ENCODE results near the gene BCL11B. TPM values are rescaled to one million over a fixed set of nuclear protein-coding genes. Genes with fewer than 3 reads are reported as not detected.

The BCL11B gene
- total and polyA plus RNA-seq, 5 donors from 2014 or later: 5.3 to 210 (median 5.6) TPM

- no peak for DNase-seq
- no peaks in the 10 kb centered on the region for H3K27me3 ChIP-seq (ENCODE audit: control insufficient read depth, insufficient read depth, low read length)
- Mint-ChIP-seq H3K27me3 (no peaks in the 10 kb centered on the region), H3K9me3 (no peaks in the 10 kb centered on the region), H3K4me3 (no peak overlapping the region), H3K4me1 (peaks cover 0 to 22% (median 7%) of the 10 kb centered on the region in 4 donors), H3K36me3 (peaks cover 8% of the 10 kb centered on the region), H3K27ac (peak overlapping the region in 2 of 3 donors; percentile 10 to 48)
- ATAC-seq (ENCODE audit: low read depth in 2 of 2): no peak
- H3K4me1 ChIP-seq (ENCODE audit: control insufficient read depth, insufficient read depth, low read length, poor library complexity, severe bottlenecking): no peaks in the 10 kb centered on the region
- no peak overlapping the region for H3K27ac ChIP-seq (ENCODE audit: insufficient read depth, low read length, poor library complexity, severe bottlenecking)
- H3K36me3 ChIP-seq (ENCODE audit: control insufficient read depth, insufficient read depth, low read length): no peaks in the 10 kb centered on the region
- H3K4me3 ChIP-seq (ENCODE audit: low read depth, low read length): no peak overlapping the region
- H3K9me3 ChIP-seq (ENCODE audit: control insufficient read depth in 2 of 2, low read length in 2 of 2): no peaks in the 10 kb centered on the region
Measured at GRCh38 chr14:99128185-99128584, 143.8 kb downstream of the BCL11B start.

GRCh38 chr14:99127651-99128167 lies 144.3 kb downstream of the BCL11B start:
- DNase-seq: no peak
- ATAC-seq (ENCODE audit: low read depth in 2 of 2): no peak
- peak overlapping the region in 2 of 3 donors; percentile 48 to 66 for H3K27ac Mint-ChIP-seq

GRCh38 chr14:99125616-99126431 lies 146.2 kb downstream of the BCL11B start:
- no peak overlapping the region for H3K27ac ChIP-seq (ENCODE audit: insufficient read depth, low read length, poor library complexity, severe bottlenecking)
- no peaks in the 10 kb centered on the region for H3K36me3 ChIP-seq (ENCODE audit: control insufficient read depth, insufficient read depth, low read length)
- H3K4me3 ChIP-seq (ENCODE audit: low read depth, low read length): no peak overlapping the region
- H3K36me3 Mint-ChIP-seq: peaks cover 8% of the 10 kb centered on the region
- no peak overlapping the region for H3K4me3 Mint-ChIP-seq
- H3K9me3 ChIP-seq (ENCODE audit: control insufficient read depth in 2 of 2, low read length in 2 of 2): no peaks in the 10 kb centered on the region
- no peak overlapping the region for H3K27ac Mint-ChIP-seq
- no peak for DNase-seq
- peaks cover 0 to 22% (median 7%) of the 10 kb centered on the region in 4 donors for H3K4me1 Mint-ChIP-seq
- no peaks in the 10 kb centered on the region for H3K4me1 ChIP-seq (ENCODE audit: control insufficient read depth, insufficient read depth, low read length, poor library complexity, severe bottlenecking)
- no peaks in the 10 kb centered on the region for H3K27me3 Mint-ChIP-seq
- H3K9me3 Mint-ChIP-seq: no peaks in the 10 kb centered on the region
- ATAC-seq (ENCODE audit: low read depth in 2 of 2): no peak
- no peaks in the 10 kb centered on the region for H3K27me3 ChIP-seq (ENCODE audit: control insufficient read depth, insufficient read depth, low read length)

More at GRCh38 chr14:99127651-99128167, 144.3 kb downstream of the BCL11B start:
- Histone ChIP-seq H3K27ac (ENCODE audit: insufficient read depth, low read length, poor library complexity, severe bottlenecking) (no peak overlapping the region), H3K9me3 (ENCODE audit: control insufficient read depth in 2 of 2, low read length in 2 of 2) (no peaks in the 10 kb centered on the region), H3K27me3 (ENCODE audit: control insufficient read depth, insufficient read depth, low read length) (no peaks in the 10 kb centered on the region), H3K4me1 (ENCODE audit: control insufficient read depth, insufficient read depth, low read length, poor library complexity, severe bottlenecking) (no peaks in the 10 kb centered on the region), H3K36me3 (ENCODE audit: control insufficient read depth, insufficient read depth, low read length) (no peaks in the 10 kb centered on the region), H3K4me3 (ENCODE audit: low read depth, low read length) (no peak overlapping the region)
- Mint-ChIP-seq H3K9me3 (no peaks in the 10 kb centered on the region), H3K36me3 (peaks cover 8% of the 10 kb centered on the region), H3K27me3 (no peaks in the 10 kb centered on the region), H3K4me1 (peaks cover 0 to 22% (median 7%) of the 10 kb centered on the region in 4 donors), H3K4me3 (no peak overlapping the region)

GRCh38 chr14:99125113-99125512 lies 146.9 kb downstream of the BCL11B start:
- Mint-ChIP-seq H3K9me3 (no peaks in the 10 kb centered on the region), H3K27ac (no peak overlapping the region), H3K4me3 (no peak overlapping the region), H3K27me3 (no peaks in the 10 kb centered on the region), H3K36me3 (peaks cover 8% of the 10 kb centered on the region), H3K4me1 (peaks cover 0 to 21% (median 6%) of the 10 kb centered on the region in 4 donors)
- no peak for ATAC-seq (ENCODE audit: low read depth in 2 of 2)
- Histone ChIP-seq H3K4me3 (ENCODE audit: low read depth, low read length) (no peak overlapping the region), H3K9me3 (ENCODE audit: control insufficient read depth in 2 of 2, low read length in 2 of 2) (no peaks in the 10 kb centered on the region), H3K27me3 (ENCODE audit: control insufficient read depth, insufficient read depth, low read length) (no peaks in the 10 kb centered on the region), H3K4me1 (ENCODE audit: control insufficient read depth, insufficient read depth, low read length, poor library complexity, severe bottlenecking) (no peaks in the 10 kb centered on the region), H3K36me3 (ENCODE audit: control insufficient read depth, insufficient read depth, low read length) (no peaks in the 10 kb centered on the region), H3K27ac (ENCODE audit: insufficient read depth, low read length, poor library complexity, severe bottlenecking) (no peak overlapping the region)
- DNase-seq: no peak

- H3K27me3 ChIP-seq (ENCODE audit: control insufficient read depth, insufficient read depth, low read length): no peaks in the 10 kb centered on the region
- Mint-ChIP-seq H3K27ac (no peak overlapping the region), H3K9me3 (no peaks in the 10 kb centered on the region), H3K4me1 (peaks cover 0 to 15% (median 5%) of the 10 kb centered on the region in 4 donors), H3K36me3 (peaks cover 6% of the 10 kb centered on the region), H3K27me3 (no peaks in the 10 kb centered on the region), H3K4me3 (no peak overlapping the region)
- no peaks in the 10 kb centered on the region for H3K36me3 ChIP-seq (ENCODE audit: control insufficient read depth, insufficient read depth, low read length)
- no peak overlapping the region for H3K4me3 ChIP-seq (ENCODE audit: low read depth, low read length)
- DNase-seq (no peak), ATAC-seq (ENCODE audit: low read depth in 2 of 2) (no peak)
- no peak overlapping the region for H3K27ac ChIP-seq (ENCODE audit: insufficient read depth, low read length, poor library complexity, severe bottlenecking)
- H3K9me3 ChIP-seq (ENCODE audit: control insufficient read depth in 2 of 2, low read length in 2 of 2): no peaks in the 10 kb centered on the region
- H3K4me1 ChIP-seq (ENCODE audit: control insufficient read depth, insufficient read depth, low read length, poor library complexity, severe bottlenecking): no peaks in the 10 kb centered on the region
Measured at GRCh38 chr14:99124482-99125105, 147.4 kb downstream of the BCL11B start.

- Histone ChIP-seq H3K4me3 (ENCODE audit: low read depth, low read length) (no peak overlapping the region), H3K27ac (ENCODE audit: insufficient read depth, low read length, poor library complexity, severe bottlenecking) (no peak overlapping the region), H3K4me1 (ENCODE audit: control insufficient read depth, insufficient read depth, low read length, poor library complexity, severe bottlenecking) (no peaks in the 10 kb centered on the region), H3K27me3 (ENCODE audit: control insufficient read depth, insufficient read depth, low read length) (no peaks in the 10 kb centered on the region), H3K36me3 (ENCODE audit: control insufficient read depth, insufficient read depth, low read length) (no peaks in the 10 kb centered on the region), H3K9me3 (ENCODE audit: control insufficient read depth in 2 of 2, low read length in 2 of 2) (no peaks in the 10 kb centered on the region)
- Mint-ChIP-seq H3K36me3 (peaks cover 4% of the 10 kb centered on the region), H3K27ac (no peak overlapping the region), H3K27me3 (peaks cover 2% of the 10 kb centered on the region), H3K4me3 (no peak overlapping the region), H3K4me1 (peaks cover 0 to 14% (median 5%) of the 10 kb centered on the region in 4 donors), H3K9me3 (no peaks in the 10 kb centered on the region)
- DNase-seq (no peak), ATAC-seq (ENCODE audit: low read depth in 2 of 2) (no peak)
Measured at GRCh38 chr14:99123208-99123870, 148.7 kb downstream of the BCL11B start.

- DNase-seq (no peak), ATAC-seq (ENCODE audit: low read depth in 2 of 2) (no peak)
- Mint-ChIP-seq H3K27me3 (peaks cover 5% of the 10 kb centered on the region), H3K9me3 (no peaks in the 10 kb centered on the region), H3K4me1 (peaks cover 0 to 12% (median 4%) of the 10 kb centered on the region in 4 donors), H3K36me3 (peaks cover 4% of the 10 kb centered on the region), H3K4me3 (no peak overlapping the region), H3K27ac (no peak overlapping the region)
- Histone ChIP-seq H3K9me3 (ENCODE audit: control insufficient read depth in 2 of 2, low read length in 2 of 2) (no peaks in the 10 kb centered on the region), H3K36me3 (ENCODE audit: control insufficient read depth, insufficient read depth, low read length) (no peaks in the 10 kb centered on the region), H3K27me3 (ENCODE audit: control insufficient read depth, insufficient read depth, low read length) (no peaks in the 10 kb centered on the region), H3K4me3 (ENCODE audit: low read depth, low read length) (no peak overlapping the region), H3K4me1 (ENCODE audit: control insufficient read depth, insufficient read depth, low read length, poor library complexity, severe bottlenecking) (no peaks in the 10 kb centered on the region), H3K27ac (ENCODE audit: insufficient read depth, low read length, poor library complexity, severe bottlenecking) (no peak overlapping the region)
Measured at GRCh38 chr14:99122521-99123125, 149.4 kb downstream of the BCL11B start.
